Psoas muscle (tissue), 8 donors: Measurements from ENCODE around the gene NYAP2. TPM values are rescaled to one million over a fixed set of nuclear protein-coding genes. Genes with fewer than 3 reads are reported as not detected.

ENCODE experiments used
- ATAC-seq, 4 donors: fragments of 200-7000 bp; cut with Tn5 transposase; one replicate each; pipeline ENCODE4 v1.9.1; 2020; ENCODE audit warnings: moderate library complexity in 3 of 4, mild to moderate bottlenecking in 2 of 4
- DNase-seq, 2 donors: peaks; one replicate each; pipeline ENCODE4 v3.0.0-alpha.2; 2020
- H3K27ac ChIP-seq: fragments of 200-600 bp; one replicate; pipeline ENCODE4 v1.8.0; 2022
- H3K27me3 ChIP-seq, 3 donors: fragments of 200-600 bp in 1 of 3; one replicate each; pipeline versions ENCODE4 v1.6.1 to v1.8.0; 2013 to 2022; ENCODE audit warnings: low read length in 2 of 3, mild to moderate bottlenecking in 2 of 3, moderate library complexity in 1 of 3; ENCODE audit not compliant: insufficient read depth in 3 of 3
- H3K36me3 ChIP-seq, 2 donors: fragments of 200-600 bp in 1 of 2; one replicate each; pipeline versions ENCODE4 v1.6.1 to v1.8.0; 2013 to 2022; ENCODE audit warnings: low read depth in 1 of 2, mild to moderate bottlenecking in 1 of 2, moderate library complexity in 1 of 2; ENCODE audit not compliant: insufficient read depth in 1 of 2
- H3K4me1 ChIP-seq: fragments of 200-600 bp; one replicate; pipeline ENCODE4 v1.8.0; 2022
- H3K4me3 ChIP-seq: fragments of 200-600 bp; one replicate; pipeline ENCODE4 v1.8.0; 2022; ENCODE audit warnings: mild to moderate bottlenecking
- H3K9me3 ChIP-seq: fragments of 200-600 bp; one replicate; pipeline ENCODE4 v1.8.0; 2022
- WGBS, 3 donors: extraction: QIAGEN DNeasy Blood & Tissue Kit; methylation state at CpG; one replicate each; pipeline versions ENCODE4 v1.1.6 to v1.1.7; 2013; 5-methylcytosine and 5-hydroxymethylcytosine counted together
- intact Hi-C, 2 donors: fragments of 100-400 bp; cut with DNase I; formaldehyde crosslinking; loops; one replicate each; pipeline versions ENCODE4 v1.11.0 to v1.14.2; 2022
- polyA plus RNA-seq, 3 donors: library from polyadenylated mRNA; stranded (reverse); fragments of 200-250 nt; gene quantifications; one replicate each; pipeline ENCODE4 v1.2.3, GENCODE V29; 2013
- total RNA-seq, 4 donors: library from RNA; stranded (reverse); fragmentation: NEBNext Ultra II Directional in 2 of 4; extraction: Animal tissue kit (Norgen Biotek cat#: 25700) in 2 of 4; gene quantifications; one replicate each; pipeline versions ENCODE4 v1.2.1 to v1.2.4, GENCODE V29; 2021 to 2023
- TF ChIP-seq, protein P1 (sequence below): fragments of 200-600 bp; IDR thresholded peaks from one replicate; pipeline ENCODE4 v1.8.0; 2022; ENCODE audit warnings: antibody characterized with exemption
- donor health status: healthy with polysubstance abuse.
- donor health status: DM: no; HTN: no; CAD: no; lungs with moderate emphysema.
- donor health status: Bipolar disorder and iron deficiency.
- donor health status: healthy.
- donor health status: DM: yes; HTN: yes; CAD: no.
- donor health status: DM: no; HTN: no; CAD: no.
- donor health status: DM: no; HTN: no; CAD: no.
- donor health status: DM: yes; HTN: yes; CAD: no.

The NYAP2 gene
- total and polyA plus RNA-seq, 7 donors, result 0.03 to 5.0 (median 0.90) TPM

DNA sequence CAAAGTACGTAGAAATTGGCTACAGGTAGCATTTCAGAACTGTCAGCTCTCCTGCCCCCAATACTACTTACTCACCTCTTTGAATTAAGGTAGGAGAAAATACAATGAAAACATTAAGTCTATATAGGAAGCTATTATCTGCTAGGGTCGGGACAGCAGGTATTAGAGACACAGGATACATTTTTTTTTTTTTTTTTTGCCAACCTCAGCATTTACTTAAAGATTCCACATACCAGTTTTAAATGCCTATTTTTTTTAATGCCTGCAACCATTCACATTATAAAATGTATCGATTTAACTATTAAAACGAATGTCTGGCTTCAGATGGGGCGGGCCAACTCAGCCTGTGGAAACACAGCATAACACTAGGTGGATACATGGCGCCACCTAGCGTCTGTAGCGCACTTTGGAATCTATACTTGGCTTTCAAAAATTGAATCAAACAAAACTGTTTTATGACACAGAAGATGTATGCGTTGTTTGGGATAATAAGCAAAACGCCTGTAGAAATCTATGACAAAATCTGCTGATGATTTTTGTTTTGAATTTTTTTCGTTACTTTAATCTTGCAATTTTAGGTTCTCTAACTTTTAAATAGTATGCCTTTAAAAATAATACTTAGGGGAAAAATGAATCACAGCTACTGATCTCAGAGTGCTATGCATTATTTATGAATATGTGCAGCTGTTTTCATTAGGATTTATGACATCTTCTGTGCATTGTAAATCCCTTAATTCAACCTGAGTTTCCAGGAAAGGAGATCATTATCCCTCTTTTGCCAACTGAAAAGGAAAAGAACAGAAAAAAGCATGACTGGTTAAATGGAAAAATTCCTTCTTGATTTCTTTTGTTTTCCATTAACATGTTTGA lies 261.0 kb downstream of the NYAP2 start:
- 19 to 23% (median 20%) methylated on average over 11 of the region's 11 CpGs for WGBS, 3 donors
- ATAC-seq (peak; percentile 59 to 83 (median 67)), DNase-seq (peak; percentile 65 to 83)
- no peak overlapping the region for H3K27ac ChIP-seq
- H3K36me3 ChIP-seq, result no peaks in the 10 kb centered on the region
- no peak overlapping the region for H3K4me3 ChIP-seq
- intact Hi-C loops, result loop anchor here (2.0 to 10.0 kb wide), 3 partner anchors 538 to 1444 kb away; no protein-coding TSS in a partner anchor
- no peaks in the 10 kb centered on the region for H3K9me3 ChIP-seq
- TF ChIP-seq, protein P1, sequence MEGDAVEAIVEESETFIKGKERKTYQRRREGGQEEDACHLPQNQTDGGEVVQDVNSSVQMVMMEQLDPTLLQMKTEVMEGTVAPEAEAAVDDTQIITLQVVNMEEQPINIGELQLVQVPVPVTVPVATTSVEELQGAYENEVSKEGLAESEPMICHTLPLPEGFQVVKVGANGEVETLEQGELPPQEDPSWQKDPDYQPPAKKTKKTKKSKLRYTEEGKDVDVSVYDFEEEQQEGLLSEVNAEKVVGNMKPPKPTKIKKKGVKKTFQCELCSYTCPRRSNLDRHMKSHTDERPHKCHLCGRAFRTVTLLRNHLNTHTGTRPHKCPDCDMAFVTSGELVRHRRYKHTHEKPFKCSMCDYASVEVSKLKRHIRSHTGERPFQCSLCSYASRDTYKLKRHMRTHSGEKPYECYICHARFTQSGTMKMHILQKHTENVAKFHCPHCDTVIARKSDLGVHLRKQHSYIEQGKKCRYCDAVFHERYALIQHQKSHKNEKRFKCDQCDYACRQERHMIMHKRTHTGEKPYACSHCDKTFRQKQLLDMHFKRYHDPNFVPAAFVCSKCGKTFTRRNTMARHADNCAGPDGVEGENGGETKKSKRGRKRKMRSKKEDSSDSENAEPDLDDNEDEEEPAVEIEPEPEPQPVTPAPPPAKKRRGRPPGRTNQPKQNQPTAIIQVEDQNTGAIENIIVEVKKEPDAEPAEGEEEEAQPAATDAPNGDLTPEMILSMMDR, result peak; percentile 79
- no peaks in the 10 kb centered on the region for H3K4me1 ChIP-seq
- H3K27me3 ChIP-seq, result no peaks in the 10 kb centered on the region

DNA sequence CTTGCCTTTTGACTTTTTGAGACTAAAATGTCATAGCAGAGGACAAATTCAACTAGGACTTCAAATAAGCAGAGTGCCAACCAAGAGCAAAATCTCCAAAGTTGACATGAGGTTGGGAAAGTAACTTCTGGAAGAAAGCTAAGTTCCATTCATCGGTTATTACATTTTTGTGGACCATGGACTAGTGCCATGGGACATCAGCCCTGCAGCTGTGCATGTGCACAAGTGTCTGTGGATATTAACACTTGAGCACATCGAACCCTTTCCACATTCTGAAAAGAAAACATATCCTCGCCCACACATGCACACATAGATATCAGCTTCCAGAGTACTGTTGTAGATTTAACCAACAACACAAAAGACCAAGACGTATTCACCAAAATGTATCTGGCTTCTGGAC lies 262.6 kb downstream of the NYAP2 start:
- Histone ChIP-seq H3K27ac (no peak overlapping the region), H3K4me1 (no peaks in the 10 kb centered on the region), H3K27me3 (no peaks in the 10 kb centered on the region), H3K9me3 (no peaks in the 10 kb centered on the region), H3K36me3 (no peaks in the 10 kb centered on the region), H3K4me3 (no peak overlapping the region)
- TF ChIP-seq, protein P1, result no peak
- DNase-seq (no peak), ATAC-seq (no peak)
- 42 to 53% (median 47%) methylated on average over 4 of the region's 4 CpGs for WGBS, 3 donors
- intact Hi-C loops, result loop anchor here (5.0 to 10.0 kb wide), 2 partner anchors 540 to 1443 kb away; no protein-coding TSS in a partner anchor

DNA sequence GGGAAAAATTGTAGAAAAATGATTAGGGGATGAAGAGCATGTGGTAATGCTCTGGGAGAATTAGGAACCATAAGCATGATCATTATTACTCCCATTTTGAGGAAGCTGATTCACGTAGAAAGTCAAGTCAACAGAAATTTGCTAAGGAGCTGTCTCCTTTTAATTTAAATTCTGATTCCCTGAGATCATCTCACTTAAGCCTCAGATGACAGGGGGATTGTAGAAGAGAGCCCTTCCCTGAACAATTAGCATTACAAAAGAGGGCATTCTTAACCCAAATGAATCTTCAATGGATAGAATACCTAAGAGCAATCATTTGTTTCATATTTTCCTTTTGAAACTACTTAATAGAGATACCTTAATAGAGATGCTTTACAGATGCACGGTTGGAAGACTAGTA lies 267.9 kb downstream of the NYAP2 start:
- ATAC-seq (no peak), DNase-seq (no peak)
- WGBS, 3 donors, result 76 to 80% (median 79%) methylated on average over 2 of the region's 2 CpGs
- no peaks in the 10 kb centered on the region for H3K27me3 ChIP-seq
- intact Hi-C loops, result loop anchor here (5.0 to 10.0 kb wide), 2 partner anchors 1135 to 1437 kb away; no protein-coding TSS in a partner anchor
- no peaks in the 10 kb centered on the region for H3K4me1 ChIP-seq
- no peak overlapping the region for H3K27ac ChIP-seq
- TF ChIP-seq, protein P1, result no peak
- H3K36me3 ChIP-seq, result no peaks in the 10 kb centered on the region
- no peaks in the 10 kb centered on the region for H3K9me3 ChIP-seq
- no peak overlapping the region for H3K4me3 ChIP-seq

DNA sequence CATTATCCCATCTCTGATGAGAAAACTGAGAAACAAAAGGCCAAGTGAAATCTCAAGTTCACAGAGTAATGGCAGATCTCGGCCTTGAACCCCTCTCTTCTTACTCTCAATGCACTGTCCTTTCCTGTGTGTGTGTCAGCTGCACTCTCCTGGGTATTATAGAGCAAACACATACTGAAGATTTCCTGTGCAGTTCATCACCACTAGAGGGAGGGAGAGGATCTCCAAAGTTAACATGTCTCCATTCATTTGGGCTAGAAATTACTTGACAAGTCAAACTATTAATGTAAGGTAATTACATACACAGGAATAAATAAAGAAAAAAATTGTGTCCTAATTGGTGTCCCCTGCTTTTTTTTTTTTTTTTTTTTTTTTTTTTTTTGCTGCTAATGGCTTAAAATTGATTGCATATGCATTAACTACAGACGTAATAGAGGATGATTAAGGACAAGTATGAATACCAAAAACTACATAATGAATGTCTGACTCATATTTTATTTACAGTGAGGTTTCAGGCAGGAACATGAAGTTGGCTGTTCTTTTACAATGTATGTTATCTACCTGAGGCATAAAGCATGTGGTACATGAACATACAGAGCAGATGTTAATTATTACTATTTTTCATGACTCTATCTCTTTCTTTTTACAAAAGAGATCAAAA lies 269.2 kb downstream of the NYAP2 start:
- no peak overlapping the region for H3K27ac ChIP-seq
- intact Hi-C loops, result loop anchor here (1.0 to 10.0 kb wide), 3 partner anchors 1134 to 1436 kb away; no protein-coding TSS in a partner anchor
- WGBS, 3 donors, result 47 to 55% (median 53%) methylated on average over 2 of the region's 2 CpGs
- no peaks in the 10 kb centered on the region for H3K4me1 ChIP-seq
- no peaks in the 10 kb centered on the region for H3K27me3 ChIP-seq
- DNase-seq (no peak), ATAC-seq (peak in 2 of 4 donors; percentile 65 to 68)
- H3K4me3 ChIP-seq, result no peak overlapping the region
- TF ChIP-seq, protein P1, result peak; percentile 65
- no peaks in the 10 kb centered on the region for H3K36me3 ChIP-seq
- H3K9me3 ChIP-seq, result no peaks in the 10 kb centered on the region
